ENCODE data around the gene TMEM221.
"Not testable (repeated sequence)": the region's sequence is repeated elsewhere in the genome, so short reads cannot be mapped to it uniquely, and the experiment has no call there.

TMEM221 gene

DNA sequence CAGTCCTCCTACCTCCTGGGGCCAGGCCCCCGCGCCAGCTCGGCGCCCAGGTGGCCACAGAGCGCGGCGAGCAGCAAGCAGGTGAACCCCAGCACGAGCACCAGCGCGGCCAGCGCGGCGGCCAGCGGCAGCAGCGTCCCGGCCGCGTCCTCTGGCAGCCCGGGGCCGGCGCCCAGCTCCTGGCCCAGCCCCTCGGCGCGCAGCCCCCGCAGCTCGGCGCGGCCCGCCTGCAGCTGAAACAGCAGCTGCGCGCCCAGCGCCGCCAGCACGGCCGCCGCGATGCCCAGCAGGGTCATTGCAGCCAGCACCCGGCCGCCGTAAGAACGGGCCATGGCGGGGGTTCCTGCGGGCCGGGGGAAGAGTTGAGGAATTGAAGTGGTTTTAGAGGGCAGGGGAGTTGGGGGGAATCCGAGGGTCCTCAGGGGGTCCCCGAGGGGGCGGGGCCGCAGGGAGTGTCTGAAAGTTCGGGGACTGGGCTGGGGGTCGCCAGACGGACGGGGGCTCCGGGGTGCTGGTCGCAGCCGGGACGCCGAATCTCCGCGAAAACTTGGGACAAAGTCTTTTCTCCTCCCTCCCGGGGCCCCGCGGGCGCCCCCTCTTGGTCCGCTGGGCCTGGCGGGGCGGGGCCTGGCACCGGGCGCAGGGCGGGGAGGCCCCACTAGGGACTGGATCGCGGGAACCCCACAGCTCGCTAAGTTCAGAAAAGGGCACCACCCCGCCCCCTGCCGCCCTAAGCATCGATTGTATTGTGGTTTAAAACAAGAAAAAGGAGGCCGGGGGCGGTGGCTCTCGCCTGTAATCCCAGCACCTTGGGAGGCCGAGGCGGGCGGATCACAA lies at the start of gene TMEM221:
TSS of gene TMEM221 (minus strand) at position 538 of the 837 bp plus-strand sequence. CDS start at position 332, 206 bp downstream.
- peak; percentile 35 to 49 for DNase-seq (ENCODE audit: low read depth in 1 of 2, low spot score in 1 of 2)

DNA sequence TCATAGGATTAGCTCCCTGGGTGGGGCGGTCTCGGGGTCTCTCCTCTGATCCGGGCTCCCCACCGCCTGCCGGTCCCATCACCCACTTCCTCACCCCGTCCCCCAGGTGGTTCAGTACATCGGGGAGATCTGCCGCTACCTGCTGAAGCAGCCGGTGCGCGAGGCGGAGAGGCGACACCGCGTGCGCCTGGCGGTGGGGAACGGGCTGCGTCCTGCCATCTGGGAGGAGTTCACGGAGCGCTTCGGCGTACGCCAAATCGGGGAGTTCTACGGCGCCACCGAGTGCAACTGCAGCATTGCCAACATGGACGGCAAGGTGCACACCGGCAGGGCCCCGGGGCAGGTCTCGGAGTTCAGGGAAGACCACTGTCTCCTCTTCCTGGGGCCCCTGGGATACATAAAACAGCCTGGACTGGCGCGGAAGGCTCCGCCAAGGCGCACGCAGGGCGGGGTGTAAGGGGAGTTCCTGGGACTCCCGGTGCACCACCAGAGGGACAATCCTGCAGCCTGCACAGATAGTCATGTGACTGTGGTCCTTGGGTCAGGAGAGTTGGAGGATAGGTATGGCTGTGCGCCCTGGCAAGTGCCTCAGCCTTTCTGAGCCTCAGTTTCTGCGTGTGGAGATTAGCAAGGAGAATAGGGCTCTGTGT lies 48.8 kb upstream of the TMEM221 start:
- no peak for DNase-seq (ENCODE audit: low read depth in 1 of 2, low spot score in 1 of 2)

DNA sequence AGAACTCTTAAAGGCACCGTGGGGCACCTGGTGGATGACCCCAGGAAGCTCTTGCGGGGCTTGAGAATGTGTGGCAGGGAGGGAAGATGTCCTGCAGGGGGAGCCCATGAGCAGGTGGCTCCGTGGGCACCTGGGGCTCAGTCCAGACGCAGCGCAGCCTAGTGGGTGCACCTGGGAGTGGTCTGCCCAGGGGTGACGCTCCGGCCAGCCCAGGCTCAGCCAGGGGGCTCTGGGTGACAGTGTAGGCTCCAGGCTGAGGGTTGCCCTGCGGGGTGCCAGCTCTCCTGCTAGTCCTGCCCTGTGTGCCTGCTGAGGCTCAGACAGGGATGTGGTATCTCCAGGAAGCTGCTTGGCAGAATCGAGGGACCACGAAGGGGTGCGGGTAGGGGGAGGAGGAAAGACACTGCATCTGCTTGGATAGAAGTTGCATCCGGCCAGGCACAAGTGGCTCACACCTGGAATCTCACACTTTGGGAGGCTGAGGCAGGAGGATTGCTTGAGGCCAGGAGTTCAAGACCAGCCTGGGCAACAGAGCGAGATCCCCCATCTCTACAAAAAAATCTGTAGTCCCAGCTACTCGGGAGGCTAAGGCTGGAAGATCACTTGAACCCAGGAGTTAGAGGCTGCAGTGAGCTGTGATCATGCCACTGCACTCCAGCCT lies 48.0 kb upstream of the TMEM221 start:
- DNase-seq (ENCODE audit: low read depth in 1 of 2, low spot score in 1 of 2): peak; percentile 59 to 69

- DNase-seq (ENCODE audit: low read depth in 1 of 2, low spot score in 1 of 2): no peak
These were observed 47.3 kb upstream of the TMEM221 start for GRCh38 chr19:17495639-17496296.

DNA sequence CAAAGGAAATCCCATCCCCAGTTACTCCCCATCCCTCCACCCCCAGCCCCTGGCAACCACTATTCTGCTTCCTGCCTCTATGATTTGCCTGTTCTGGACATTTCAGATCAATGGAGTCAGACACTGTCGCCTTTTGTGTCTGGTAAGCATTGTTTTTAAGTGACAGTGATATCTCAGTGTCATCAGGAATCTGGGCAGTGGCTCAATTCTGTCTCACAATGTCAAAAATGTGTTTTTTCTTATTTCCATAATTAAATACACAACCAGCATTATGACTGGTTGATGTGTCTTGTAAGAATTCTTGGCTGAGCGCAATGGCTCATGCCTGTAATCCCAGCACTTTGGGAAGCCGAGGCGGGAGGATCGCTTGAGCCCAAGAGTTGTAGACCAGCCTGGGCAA lies 42.8 kb upstream of the TMEM221 start:
- DNase-seq (ENCODE audit: low read depth in 1 of 2, low spot score in 1 of 2): no peak

DNA sequence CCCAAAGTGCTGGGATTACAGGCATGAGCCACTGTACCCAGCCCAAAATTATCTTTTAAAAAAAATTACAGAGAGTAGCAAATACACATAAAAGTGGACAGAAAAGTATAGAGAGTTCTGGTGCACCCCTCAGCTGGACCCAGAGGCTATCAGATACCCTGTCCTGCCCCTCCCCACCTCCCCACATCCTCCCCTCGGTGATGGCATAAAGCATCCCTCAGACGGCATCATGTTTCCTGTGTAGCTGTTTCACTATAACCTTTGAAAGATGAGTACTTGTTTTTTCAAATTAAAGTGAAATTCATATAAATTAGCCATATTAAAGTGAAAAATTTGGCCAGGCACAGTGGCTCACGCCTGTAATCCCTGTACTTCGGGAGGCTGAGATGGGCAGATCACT lies 41.9 kb upstream of the TMEM221 start:
- DNase-seq (ENCODE audit: low read depth in 1 of 2, low spot score in 1 of 2): no peak

- DNase-seq (ENCODE audit: low read depth in 1 of 2, low spot score in 1 of 2): no peak
These were observed 41.0 kb upstream of the TMEM221 start for GRCh38 chr19:17489392-17490030.

DNA sequence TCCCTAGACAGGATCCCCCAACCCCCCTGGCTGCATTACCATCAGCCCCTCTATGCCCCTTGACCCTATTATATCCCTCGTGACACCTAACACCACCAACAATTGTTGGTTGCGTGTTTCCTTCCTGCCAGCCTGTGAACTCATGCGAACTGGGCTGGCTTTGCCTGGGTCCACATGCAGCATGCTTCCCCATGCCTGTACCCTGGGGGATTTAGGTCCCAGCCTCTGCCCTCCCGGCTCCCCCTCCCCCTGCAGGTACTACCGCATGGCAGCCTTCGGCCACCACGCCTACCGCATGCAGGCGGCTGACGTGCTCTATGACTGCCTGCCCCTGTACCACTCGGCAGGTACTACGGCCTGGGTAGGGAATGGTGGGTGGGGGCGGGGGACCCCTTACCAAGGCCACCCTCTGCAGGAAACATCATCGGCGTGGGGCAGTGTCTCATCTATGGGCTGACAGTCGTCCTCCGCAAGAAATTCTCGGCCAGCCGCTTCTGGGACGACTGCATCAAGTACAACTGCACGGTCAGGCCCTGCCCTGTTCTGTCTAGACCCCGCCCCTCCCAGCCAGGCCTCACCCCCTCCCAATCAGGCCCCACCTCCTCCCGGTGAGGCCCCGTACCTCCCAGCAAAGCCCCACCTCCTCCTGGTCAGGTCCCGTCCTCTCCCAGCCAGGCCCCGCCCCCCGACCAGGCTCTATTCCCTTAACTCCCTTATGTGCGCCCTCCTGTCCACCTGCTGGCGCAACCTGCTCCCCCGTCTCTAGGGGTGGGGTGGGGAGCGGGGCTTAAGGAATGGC lies 40.3 kb upstream of the TMEM221 start:
- peak; percentile 36 to 67 for DNase-seq (ENCODE audit: low read depth in 1 of 2, low spot score in 1 of 2)

- no peak for DNase-seq (ENCODE audit: low read depth in 1 of 2, low spot score in 1 of 2)
These were observed 39.0 kb upstream of the TMEM221 start for GRCh38 chr19:17487284-17488121.

- no peak for DNase-seq (ENCODE audit: low read depth in 1 of 2, low spot score in 1 of 2)
These were observed 38.2 kb upstream of the TMEM221 start for GRCh38 chr19:17486545-17487240.

DNA sequence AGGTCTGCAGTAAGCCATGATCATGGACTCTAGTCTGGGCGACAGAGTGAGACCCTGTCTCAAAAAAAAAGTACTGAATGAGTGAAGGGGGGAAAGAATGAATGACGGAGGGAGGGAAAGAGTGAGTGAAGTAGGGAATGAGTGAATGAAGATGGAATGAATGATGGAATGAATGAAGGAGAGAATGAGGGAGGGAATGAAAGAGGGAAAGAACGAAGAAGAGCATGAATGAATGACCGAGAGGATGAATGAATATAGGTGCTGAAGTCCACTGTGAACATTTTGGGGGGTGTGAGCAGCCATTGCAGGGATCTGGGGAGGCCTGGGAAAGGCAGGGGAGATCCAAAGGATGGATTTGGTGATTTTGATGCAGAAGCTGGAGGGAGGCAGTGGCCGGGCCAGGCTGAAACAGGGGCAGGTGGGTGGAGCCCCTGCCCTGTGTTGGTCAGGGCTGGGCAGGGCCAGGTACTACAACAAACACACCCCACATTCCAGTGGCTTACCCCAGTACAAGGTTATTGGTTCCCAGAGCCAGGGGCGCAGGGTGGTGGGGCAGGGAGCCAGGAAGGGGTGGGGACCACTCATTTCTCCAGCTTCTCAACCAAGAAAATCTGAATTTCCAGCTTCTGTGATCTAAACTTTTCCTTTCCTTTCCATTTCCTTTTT lies 36.2 kb upstream of the TMEM221 start:
- no peak for DNase-seq (ENCODE audit: low read depth in 1 of 2, low spot score in 1 of 2)

GRCh38 chr19:17483605-17484002 lies 35.1 kb upstream of the TMEM221 start:
- DNase-seq (ENCODE audit: low read depth in 1 of 2, low spot score in 1 of 2): no peak

DNA sequence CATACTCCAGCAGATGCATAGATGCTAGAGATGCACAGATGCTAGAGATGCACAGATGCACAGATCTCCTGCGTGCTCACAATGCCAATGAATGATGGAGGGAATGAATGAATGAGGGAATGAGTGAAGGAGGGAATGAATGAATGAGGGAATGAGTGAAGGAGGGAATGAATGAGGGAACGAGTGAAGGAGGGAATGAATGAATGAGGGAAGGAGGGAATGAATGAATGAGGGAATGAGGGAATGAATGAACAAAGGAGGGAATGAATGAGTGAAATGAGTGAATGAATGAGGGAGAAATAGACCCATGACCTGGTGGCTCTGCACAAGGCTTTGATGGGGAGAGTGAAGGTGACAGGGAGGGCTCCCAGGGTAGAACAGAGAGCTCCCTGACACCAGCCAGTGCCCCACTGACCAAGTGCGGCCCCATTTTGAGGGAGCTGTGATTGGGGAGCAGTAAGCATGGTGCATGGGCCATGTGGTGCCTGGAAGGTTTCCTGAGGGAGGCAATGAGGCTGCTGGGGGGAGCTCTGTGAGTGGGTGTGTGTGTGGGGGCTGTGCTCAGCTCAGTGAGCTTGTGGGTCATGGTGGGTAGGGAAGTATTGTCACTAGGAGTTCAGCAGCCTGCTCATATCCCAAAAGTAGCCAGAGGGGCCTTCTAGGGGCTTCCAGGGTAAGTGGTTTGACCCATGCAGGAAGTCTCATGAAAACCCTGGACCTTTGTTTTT lies 34.6 kb upstream of the TMEM221 start:
- no peak for DNase-seq (ENCODE audit: low read depth in 1 of 2, low spot score in 1 of 2)

DNA sequence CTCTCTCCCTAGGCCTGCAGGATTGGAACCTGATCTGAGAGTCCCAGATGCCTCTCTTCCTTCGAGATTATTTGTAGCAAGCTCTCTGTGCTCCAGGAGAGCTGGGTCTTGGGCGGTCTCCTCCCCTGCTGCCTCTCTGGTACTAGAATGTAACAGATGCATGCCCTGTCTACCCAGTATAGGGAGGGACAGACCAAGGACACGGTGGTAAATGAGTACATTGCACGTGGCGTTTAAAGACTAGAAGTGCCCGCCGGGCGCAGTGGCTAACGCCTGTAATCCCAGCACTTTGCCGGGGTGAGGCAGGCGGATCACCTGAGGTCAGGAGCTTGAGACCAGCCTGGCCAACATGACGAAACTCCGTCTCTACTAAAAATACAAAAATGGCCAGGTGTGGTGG lies 33.5 kb upstream of the TMEM221 start:
- no peak for DNase-seq (ENCODE audit: low read depth in 1 of 2, low spot score in 1 of 2)

DNA sequence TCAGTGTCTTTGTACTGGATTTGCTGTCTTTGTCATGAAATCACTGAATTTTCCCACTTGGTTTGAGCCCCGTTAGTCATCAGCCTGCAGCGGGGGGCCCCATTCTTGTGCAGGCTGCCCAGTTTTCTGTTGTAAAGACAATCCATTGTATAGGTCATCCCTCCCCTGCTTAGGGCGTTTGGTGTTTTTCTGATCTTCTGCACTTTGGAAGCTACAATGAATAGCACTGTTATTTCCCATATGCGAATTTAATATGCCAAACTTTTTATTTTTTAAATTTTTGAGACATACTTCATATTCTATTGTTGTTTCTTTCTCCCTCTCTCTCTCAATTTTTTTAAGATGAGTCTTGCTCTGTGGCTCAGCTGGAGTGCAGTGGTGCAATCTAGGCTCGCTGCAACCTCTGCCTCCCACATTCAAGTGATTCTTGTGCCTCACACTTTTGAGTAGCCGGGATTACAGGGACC lies 30.9 kb upstream of the TMEM221 start:
- DNase-seq (ENCODE audit: low read depth in 1 of 2, low spot score in 1 of 2): no peak

- DNase-seq (ENCODE audit: low read depth in 1 of 2, low spot score in 1 of 2): no peak
These were observed 27.2 kb upstream of the TMEM221 start for GRCh38 chr19:17475541-17476115.

DNA sequence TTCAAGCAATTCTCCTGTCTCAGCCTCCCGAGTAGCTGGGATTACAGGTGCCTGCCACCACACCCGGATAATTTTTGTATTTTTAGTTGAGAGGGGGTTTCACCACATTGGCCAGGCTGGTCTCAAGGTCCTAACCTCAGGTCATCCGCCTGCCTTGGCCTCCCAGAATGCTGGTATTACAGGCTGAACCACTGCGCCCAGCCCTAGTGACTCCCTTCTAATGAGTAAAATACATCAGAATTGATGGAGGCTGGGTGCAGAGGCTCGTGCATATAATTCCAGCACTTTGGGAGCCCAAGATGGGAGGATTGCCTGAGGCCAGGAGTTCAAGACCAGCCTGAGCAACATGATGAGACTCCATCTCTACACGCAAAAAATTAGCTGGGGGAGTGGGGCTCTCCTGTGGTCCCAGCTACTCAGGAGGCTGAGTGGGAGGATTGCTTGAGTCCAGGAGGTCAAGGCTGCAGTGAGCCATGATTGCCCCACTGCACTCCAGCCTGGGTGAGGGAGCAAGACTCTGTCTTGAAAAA lies 26.6 kb upstream of the TMEM221 start:
- not testable (repeated sequence) for DNase-seq (ENCODE audit: low read depth in 1 of 2, low spot score in 1 of 2)
